ENCODE measurements around the gene PSIP1.
"Not testable (repeated sequence)": the region's sequence is repeated elsewhere in the genome, so short reads cannot be mapped to it uniquely, and the experiment has no call there.

PSIP1 gene

DNA sequence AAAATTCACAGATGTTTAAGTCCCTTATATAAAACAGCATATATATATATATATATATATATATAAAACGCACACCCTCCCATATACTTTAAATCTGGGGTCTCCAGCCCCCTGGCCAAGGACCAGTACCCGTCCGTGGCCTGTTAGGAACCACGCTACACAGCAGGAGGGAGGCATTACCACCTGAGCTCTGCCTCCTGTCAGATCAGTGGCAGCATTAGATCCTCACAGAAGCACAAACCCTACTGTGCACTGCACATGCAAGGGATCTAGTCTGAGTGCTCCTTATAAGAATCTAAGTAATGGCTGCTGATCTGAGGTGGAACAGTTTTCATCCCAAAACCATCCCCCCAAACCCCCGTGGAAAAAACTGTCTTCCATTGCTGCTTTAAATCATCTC lies 9.0 kb downstream of the PSIP1 start:
- no peak for DNase-seq

GRCh38 chr9:15501179-15501578 lies 9.6 kb downstream of the PSIP1 start:
- DNase-seq, result no peak

DNA sequence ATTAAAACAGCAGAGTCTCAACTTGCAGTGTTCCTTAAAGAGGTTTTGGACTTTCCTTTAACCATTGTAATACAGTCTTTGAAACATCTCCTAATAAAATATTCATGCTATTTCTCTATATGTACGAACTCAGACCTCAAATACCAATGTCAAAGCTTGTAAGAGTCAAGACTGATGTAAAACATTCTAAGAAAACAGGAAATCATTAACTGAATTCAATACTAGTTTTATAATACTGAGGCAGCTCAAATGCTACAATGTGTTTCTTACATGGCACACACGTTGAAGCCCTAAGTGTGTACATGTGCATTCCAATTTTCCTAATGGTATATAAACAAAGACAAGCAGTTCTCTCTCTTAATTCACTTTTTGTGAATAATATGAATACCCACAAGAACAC lies 11.6 kb downstream of the PSIP1 start:
- DNase-seq, result no peak

DNA sequence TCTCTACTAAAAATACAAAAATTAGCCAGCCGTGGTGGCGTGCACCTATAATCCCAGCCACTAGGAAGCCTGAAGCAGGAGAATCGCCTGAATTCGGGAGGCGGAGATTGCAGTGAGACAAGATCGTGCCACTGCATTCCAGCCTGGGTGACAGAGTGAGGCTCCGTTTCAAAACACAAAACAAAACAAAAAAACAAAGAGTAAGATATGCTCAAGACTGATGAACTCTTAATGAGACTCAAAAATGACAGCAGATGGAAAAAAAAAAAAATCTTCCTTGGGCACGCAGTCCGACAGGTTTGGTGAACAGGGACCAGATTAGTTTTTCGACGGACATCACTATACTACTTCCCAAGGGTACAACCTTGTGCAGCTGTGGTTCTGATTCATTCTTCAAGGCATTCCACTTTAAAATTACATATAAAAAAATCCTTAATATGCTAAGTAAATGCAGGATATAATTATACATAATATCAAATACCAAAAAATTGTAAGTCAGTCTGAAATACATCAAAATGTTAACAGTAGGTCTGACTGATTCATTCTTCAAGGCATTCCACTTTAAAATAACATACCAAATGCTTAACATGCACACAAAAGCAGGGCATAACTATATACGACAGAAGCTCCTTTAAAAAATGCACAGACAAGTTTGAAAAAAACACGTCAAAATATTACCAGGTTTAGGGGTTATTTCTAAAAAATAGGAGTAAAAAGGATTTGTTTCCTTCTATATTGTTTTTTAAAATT lies 12.3 kb downstream of the PSIP1 start:
- no peak for DNase-seq

GRCh38 chr9:15492485-15493150 lies 18.2 kb downstream of the PSIP1 start:
- DNase-seq, result no peak

DNA sequence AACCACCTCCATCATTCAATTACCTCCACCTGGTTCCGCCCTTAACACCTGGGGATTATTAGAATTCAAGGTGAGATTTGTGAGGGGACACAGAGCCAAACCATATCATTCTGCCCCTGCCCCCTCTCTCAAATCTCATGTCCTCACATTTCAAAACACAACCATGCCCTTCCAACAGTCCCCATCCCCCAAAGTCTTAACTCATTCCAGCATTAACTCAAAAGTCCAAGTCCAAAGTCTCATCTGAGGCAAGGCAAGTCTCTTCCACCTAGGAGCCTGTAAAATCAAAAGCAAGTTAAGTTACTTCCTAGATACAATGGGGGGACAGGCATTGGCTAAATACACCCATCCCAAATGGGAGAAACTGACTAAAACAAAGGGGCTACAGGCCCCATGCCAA lies 18.8 kb downstream of the PSIP1 start:
- DNase-seq, result no peak

DNA sequence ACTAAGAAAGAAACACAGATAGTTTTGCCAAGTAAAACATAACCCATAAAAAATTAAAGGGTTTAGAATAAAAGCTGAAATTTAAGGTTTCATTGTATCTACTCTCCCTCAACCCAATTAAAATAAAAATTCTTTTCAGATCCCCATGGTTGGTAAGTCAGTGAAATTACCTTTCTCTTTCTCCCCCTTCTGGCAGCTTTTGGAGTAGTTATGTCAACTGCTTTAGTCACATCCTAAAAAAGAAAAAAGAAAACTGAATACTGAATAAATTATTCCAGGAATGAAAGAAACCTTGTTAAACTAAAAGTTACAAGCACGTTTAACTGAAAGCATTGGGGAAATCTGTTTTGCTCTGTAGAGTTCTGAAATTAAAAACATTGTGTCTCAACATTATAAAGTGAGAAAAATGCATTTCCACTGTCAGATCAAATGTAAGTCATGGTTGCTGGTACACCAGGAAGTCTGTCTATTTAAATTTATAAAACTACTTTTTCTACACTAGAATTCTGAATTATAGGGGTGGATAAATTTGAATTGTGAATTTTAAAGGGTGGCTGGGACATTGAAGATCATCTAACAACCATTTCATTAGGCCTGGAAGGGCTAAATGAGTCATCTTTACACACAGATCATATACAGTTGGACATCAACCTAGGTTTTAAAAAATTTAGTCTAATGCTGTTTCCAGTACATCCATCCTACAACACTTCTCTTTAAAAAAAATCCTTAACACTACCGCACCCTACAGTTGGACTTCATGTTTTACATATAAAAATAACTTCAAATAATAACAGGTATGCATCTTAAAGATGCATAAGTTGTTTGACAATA lies 24.7 kb downstream of the PSIP1 start:
- DNase-seq, result no peak

DNA sequence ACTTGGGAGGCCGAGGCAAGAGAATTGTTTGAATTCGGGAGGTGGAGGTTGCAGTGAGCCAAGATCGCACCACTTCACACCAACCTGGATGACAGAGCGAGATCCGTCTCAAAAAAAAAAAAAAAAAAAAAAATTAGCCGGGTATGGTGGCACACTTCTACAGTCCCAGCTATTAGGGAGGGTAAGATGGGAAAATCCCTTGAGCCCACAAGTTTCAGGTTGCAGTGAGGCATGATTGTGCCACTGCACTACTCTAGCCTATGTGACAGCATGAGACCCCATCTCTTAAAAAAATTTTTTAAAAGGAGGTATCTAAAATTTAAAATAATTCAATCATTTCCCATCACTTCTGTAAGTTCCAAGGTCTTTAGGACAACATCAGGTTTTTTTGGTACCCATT lies 26.0 kb downstream of the PSIP1 start:
- DNase-seq, result no peak

- no peak for DNase-seq
These were observed 28.6 kb downstream of the PSIP1 start for GRCh38 chr9:15482146-15482545.

GRCh38 chr9:15480028-15480427 lies 30.7 kb downstream of the PSIP1 start:
- no peak for DNase-seq

DNA sequence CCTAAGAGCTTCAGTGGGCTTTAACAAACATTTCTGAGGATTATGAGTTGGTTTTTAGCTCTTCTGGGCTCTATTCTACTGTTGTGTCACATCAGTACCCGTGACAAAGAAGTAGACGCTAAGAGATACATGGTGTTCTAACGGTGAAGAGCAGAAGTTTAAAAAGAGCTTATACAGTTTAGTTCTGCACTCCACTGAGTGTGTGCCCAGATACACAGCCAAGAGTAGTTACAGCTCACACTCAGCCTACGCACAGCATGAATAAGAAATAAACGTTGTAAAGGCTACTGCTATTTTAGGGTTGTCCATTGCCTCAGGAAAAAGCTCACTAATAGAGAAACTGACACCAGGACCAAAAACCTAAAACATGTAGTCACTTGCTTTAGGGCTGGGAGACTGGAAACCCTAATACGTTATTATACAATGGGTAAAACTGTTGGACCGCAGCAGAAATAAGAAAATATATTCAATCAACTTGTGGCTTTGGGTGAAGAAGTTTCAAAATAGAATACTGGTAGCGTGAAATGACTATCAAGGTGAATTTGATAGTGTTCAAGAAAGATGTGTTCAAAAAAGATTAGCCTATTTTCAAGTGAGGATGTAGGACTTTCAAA lies 34.7 kb downstream of the PSIP1 start:
- DNase-seq, result no peak

DNA sequence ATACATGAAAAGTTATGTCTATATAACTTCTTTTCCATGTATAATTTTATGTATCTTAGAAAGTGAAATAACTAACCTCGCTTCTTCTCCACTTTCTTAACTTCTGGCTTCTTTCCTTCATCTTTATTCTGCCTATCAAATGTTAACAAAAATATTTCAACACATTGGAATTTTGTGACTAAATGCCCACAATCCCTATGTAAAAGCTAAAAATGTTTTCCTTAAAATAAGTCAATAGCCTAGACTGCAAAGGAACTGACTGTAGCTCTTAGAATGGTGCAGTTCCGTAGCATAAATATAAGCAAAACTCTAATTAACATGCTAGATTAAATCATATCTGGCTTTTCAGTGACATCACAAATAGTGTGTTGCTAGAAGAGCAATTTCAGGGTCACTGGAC lies 40.9 kb downstream of the PSIP1 start:
- DNase-seq, result no peak

GRCh38 chr9:15469406-15469805 lies 41.4 kb downstream of the PSIP1 start:
- no peak for DNase-seq

- DNase-seq, result no peak
These were observed 42.6 kb downstream of the PSIP1 start for GRCh38 chr9:15468145-15468544.

GRCh38 chr9:15461601-15462000 lies 49.2 kb downstream of the PSIP1 start:
- DNase-seq, result no peak

GRCh38 chr9:15461056-15461455 lies 49.7 kb downstream of the PSIP1 start:
- no peak for DNase-seq

GRCh38 chr9:15453956-15454355 lies 56.8 kb downstream of the PSIP1 start:
- no peak for DNase-seq

DNA sequence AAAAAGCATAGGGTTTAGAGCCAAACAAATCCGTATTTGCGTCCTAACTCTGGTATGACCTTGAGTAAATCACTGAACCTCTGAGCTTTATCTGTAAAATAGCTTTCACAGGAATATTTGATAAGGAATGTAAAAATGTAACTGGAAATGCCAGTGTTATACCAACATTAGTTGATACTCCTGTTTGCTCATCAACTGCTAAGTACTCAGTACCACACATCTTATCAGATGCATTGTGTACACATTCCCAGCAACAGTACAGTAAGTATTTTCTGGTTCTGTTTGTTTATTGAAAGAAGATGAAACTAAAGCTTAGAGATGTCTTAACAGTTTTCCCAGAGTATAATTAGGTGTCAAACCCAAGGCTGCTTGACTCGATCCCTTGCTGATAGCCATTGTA lies 66.6 kb downstream of the PSIP1 start:
- no peak for DNase-seq

DNA sequence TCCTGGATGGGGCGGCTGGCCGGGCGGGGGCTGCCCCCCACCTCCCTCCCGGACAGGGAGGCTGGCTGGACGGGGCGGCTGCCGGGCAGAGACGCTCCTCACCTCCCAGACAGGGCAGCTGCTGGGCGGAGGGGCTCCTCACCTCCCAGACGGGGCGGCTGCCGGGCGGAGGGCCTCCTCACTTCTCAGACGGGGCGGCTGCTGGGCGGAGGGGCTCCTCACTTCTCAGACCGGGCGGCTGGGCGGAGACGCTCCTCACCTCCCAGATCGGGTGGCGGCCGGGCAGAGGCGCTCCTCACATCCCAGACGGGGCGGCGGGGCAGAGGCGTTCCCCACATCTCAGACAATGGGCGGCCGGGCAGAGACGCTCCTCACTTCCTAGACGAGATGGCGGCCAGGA lies 68.5 kb downstream of the PSIP1 start:
- DNase-seq, result not testable (repeated sequence)

DNA sequence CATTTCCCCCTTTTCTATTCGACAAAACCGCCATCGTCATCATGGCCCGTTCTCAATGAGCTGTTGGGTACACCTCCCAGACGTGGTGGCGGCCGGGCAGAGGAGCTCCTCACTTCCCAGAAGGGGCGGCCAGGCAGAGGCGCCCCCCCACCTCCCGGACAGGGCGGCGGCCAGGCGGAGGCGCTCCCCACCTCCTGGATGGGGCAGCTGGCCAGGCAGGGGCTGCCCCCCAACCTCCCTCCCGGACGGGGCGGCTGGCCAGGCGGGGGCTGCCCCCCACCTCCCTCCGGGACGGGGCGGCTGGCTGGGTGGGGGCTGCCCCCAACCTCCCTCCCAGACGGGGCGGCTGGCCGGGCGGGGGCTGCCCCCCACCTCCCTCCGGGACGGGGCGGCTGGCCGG lies 68.9 kb downstream of the PSIP1 start:
- not testable (repeated sequence) for DNase-seq

- DNase-seq, result no peak
These were observed 71.9 kb downstream of the PSIP1 start for GRCh38 chr9:15438891-15439290.

- DNase-seq, result no peak
These were observed 77.1 kb downstream of the PSIP1 start for GRCh38 chr9:15433661-15434060.

DNA sequence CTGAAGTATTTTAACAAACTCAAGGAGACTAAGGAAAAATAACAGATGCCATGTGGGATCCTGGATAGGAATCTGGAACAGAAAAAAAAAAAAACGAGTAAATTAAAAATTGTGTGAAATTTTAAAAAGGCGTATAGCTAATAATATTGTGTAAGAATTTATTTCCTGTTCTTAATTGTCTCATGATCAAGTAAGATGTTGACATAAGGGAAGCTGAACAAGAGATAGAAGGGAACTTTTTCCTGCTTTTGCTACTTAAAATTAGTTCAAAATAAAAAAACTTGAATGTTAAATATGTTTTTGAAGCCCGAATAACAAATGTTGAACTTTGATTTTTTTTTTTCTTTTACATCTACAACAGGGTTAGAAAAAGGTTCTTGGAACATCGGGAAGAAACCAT lies 77.6 kb downstream of the PSIP1 start:
- no peak for DNase-seq
